ENCODE data around the gene UBR2.

The UBR2 gene

DNA sequence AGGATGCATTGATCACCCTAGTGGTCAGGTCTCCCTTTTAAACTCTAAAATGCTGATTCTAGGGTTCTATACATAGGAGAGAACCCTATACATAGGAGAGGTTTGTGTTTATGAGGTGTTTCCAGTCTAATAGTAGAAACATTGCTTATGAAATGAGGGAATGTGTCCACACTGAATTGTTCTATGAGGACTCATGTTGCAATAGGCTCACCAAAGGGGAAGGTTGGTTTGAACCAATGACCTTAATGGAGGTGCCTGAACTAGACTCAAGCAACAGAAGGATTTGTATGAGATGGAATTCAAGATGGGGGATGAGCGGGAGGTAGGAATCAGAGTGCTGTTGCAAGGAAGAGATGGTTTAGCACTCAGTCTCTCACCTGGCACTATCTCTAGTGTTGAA lies 33.5 kb upstream of the UBR2 start:
- Histone ChIP-seq H3K9me3 (ENCODE audit: control insufficient read depth, low read length) (no peaks in the 10 kb centered on the region), H3K4me3 (ENCODE audit: insufficient read depth, low read depth, low read length, poor library complexity, severe bottlenecking) (no peak overlapping the region), H3K36me3 (ENCODE audit: control insufficient read depth, insufficient read depth, low read length) (no peaks in the 10 kb centered on the region), H3K4me1 (ENCODE audit: control insufficient read depth, insufficient read depth, low read length, poor library complexity, severe bottlenecking) (no peaks in the 10 kb centered on the region), H3K27me3 (replicated peaks; ENCODE audit: control insufficient read depth, insufficient read depth, low read length, poor library complexity, severe bottlenecking) (no peaks in the 10 kb centered on the region), H3K27ac (ENCODE audit: insufficient read depth, low read length, poor library complexity, severe bottlenecking) (no peak overlapping the region)
- no peak for DNase-seq

GRCh38 chr6:42530751-42531150 lies 33.1 kb upstream of the UBR2 start:
- Histone ChIP-seq H3K27ac (ENCODE audit: insufficient read depth, low read length, poor library complexity, severe bottlenecking) (no peak overlapping the region), H3K4me3 (ENCODE audit: insufficient read depth, low read depth, low read length, poor library complexity, severe bottlenecking) (no peak overlapping the region), H3K4me1 (ENCODE audit: control insufficient read depth, insufficient read depth, low read length, poor library complexity, severe bottlenecking) (no peaks in the 10 kb centered on the region), H3K36me3 (ENCODE audit: control insufficient read depth, insufficient read depth, low read length) (no peaks in the 10 kb centered on the region), H3K27me3 (replicated peaks; ENCODE audit: control insufficient read depth, insufficient read depth, low read length, poor library complexity, severe bottlenecking) (no peaks in the 10 kb centered on the region), H3K9me3 (ENCODE audit: control insufficient read depth, low read length) (no peaks in the 10 kb centered on the region)
- no peak for DNase-seq

- H3K9me3 ChIP-seq (ENCODE audit: control insufficient read depth, low read length) = no peaks in the 10 kb centered on the region
- no peaks in the 10 kb centered on the region for H3K36me3 ChIP-seq (ENCODE audit: control insufficient read depth, insufficient read depth, low read length)
- H3K27ac ChIP-seq (ENCODE audit: insufficient read depth, low read length, poor library complexity, severe bottlenecking) = no peak overlapping the region
- H3K27me3 ChIP-seq (replicated peaks; ENCODE audit: control insufficient read depth, insufficient read depth, low read length, poor library complexity, severe bottlenecking) = no peaks in the 10 kb centered on the region
- H3K4me1 ChIP-seq (ENCODE audit: control insufficient read depth, insufficient read depth, low read length, poor library complexity, severe bottlenecking) = no peaks in the 10 kb centered on the region
- DNase-seq = no peak
- H3K4me3 ChIP-seq (ENCODE audit: insufficient read depth, low read depth, low read length, poor library complexity, severe bottlenecking) = no peak overlapping the region
Measured at GRCh38 chr6:42532038-42532669, 31.7 kb upstream of the UBR2 start.

GRCh38 chr6:42533794-42534193 lies 30.0 kb upstream of the UBR2 start:
- Histone ChIP-seq H3K27ac (ENCODE audit: insufficient read depth, low read length, poor library complexity, severe bottlenecking) (no peak overlapping the region), H3K9me3 (ENCODE audit: control insufficient read depth, low read length) (no peaks in the 10 kb centered on the region), H3K36me3 (ENCODE audit: control insufficient read depth, insufficient read depth, low read length) (no peaks in the 10 kb centered on the region), H3K27me3 (replicated peaks; ENCODE audit: control insufficient read depth, insufficient read depth, low read length, poor library complexity, severe bottlenecking) (no peaks in the 10 kb centered on the region), H3K4me1 (ENCODE audit: control insufficient read depth, insufficient read depth, low read length, poor library complexity, severe bottlenecking) (no peaks in the 10 kb centered on the region), H3K4me3 (ENCODE audit: insufficient read depth, low read depth, low read length, poor library complexity, severe bottlenecking) (no peak overlapping the region)
- DNase-seq = no peak

- Histone ChIP-seq H3K9me3 (ENCODE audit: control insufficient read depth, low read length) (no peaks in the 10 kb centered on the region), H3K27ac (ENCODE audit: insufficient read depth, low read length, poor library complexity, severe bottlenecking) (no peak overlapping the region), H3K36me3 (ENCODE audit: control insufficient read depth, insufficient read depth, low read length) (no peaks in the 10 kb centered on the region), H3K4me1 (ENCODE audit: control insufficient read depth, insufficient read depth, low read length, poor library complexity, severe bottlenecking) (no peaks in the 10 kb centered on the region), H3K27me3 (replicated peaks; ENCODE audit: control insufficient read depth, insufficient read depth, low read length, poor library complexity, severe bottlenecking) (no peaks in the 10 kb centered on the region), H3K4me3 (ENCODE audit: insufficient read depth, low read depth, low read length, poor library complexity, severe bottlenecking) (no peak overlapping the region)
- no peak for DNase-seq
Measured at GRCh38 chr6:42537536-42537935, 26.3 kb upstream of the UBR2 start.

DNA sequence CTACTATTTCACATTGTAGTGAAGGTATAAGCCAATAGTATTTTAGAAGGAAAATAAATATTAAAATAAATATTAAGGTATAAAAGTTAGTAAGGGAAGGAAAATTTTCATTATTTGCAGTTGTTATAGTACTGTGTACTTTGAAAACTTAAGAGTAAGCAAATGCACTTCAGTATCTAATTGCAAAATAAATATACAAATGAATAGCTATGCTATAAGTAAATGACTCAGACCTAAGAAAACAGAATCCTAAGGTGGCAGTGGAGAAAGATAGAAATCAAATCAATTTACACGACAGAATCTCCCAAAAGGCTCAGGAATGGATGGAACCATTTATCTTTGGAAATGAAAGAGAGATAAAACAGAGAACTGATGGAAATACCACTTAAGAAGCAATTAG lies 24.7 kb upstream of the UBR2 start:
- H3K27me3 ChIP-seq (replicated peaks; ENCODE audit: control insufficient read depth, insufficient read depth, low read length, poor library complexity, severe bottlenecking) = no peaks in the 10 kb centered on the region
- H3K27ac ChIP-seq (ENCODE audit: insufficient read depth, low read length, poor library complexity, severe bottlenecking) = no peak overlapping the region
- no peaks in the 10 kb centered on the region for H3K4me1 ChIP-seq (ENCODE audit: control insufficient read depth, insufficient read depth, low read length, poor library complexity, severe bottlenecking)
- no peaks in the 10 kb centered on the region for H3K9me3 ChIP-seq (ENCODE audit: control insufficient read depth, low read length)
- H3K36me3 ChIP-seq (ENCODE audit: control insufficient read depth, insufficient read depth, low read length) = no peaks in the 10 kb centered on the region
- DNase-seq = no peak
- H3K4me3 ChIP-seq (ENCODE audit: insufficient read depth, low read depth, low read length, poor library complexity, severe bottlenecking) = no peak overlapping the region

- no peak overlapping the region for H3K27ac ChIP-seq (ENCODE audit: insufficient read depth, low read length, poor library complexity, severe bottlenecking)
- no peak for DNase-seq
- H3K9me3 ChIP-seq (ENCODE audit: control insufficient read depth, low read length) = no peaks in the 10 kb centered on the region
- H3K4me1 ChIP-seq (ENCODE audit: control insufficient read depth, insufficient read depth, low read length, poor library complexity, severe bottlenecking) = peaks cover 3% of the 10 kb centered on the region
- no peaks in the 10 kb centered on the region for H3K36me3 ChIP-seq (ENCODE audit: control insufficient read depth, insufficient read depth, low read length)
- no peaks in the 10 kb centered on the region for H3K27me3 ChIP-seq (replicated peaks; ENCODE audit: control insufficient read depth, insufficient read depth, low read length, poor library complexity, severe bottlenecking)
- H3K4me3 ChIP-seq (ENCODE audit: insufficient read depth, low read depth, low read length, poor library complexity, severe bottlenecking) = no peak overlapping the region
Measured at GRCh38 chr6:42545226-42545773, 18.5 kb upstream of the UBR2 start.

DNA sequence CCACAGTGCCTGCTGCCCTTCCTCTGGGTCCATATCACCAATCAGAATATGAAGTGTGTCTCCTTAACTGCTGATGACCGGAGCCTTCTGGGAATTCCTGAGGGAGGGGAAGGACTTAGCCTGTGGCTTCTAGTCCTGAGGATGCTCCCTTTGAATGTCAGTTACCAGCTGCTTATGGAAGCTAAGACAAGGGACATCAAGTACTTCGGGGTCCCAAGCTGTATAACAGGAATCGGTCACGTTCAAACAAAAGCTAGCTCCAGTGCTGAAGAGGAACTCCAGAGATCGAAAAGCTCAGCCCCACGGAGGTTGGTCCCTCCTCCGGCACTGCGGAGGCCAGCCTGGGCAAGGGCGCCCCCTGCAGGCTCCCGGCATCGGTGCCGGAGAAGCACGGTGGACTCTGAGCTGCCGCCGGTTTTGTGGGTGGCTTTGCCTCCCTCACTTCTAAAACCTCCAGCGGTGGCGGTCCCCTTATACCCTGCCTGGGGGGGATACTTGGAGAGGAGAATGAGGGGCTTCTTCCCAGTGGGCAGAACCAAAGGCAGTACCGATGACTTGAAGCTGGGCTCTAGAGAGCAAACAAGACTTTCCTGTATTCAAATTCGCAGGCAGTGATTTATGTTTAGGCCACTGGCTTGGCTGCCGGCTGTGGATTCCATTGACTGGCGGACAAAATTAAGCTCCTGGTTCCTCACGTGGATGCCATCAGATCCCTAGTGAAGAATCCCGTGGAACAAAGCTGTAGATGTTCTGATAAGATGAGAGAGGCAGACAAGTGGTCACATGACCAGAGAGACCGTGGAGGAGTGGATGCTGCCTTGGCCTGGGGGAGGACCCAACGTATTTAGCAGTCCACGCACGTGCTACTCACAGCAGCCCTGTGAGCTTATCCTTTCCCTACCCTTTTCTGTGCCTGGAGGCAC lies 16.2 kb upstream of the UBR2 start:
- peak; percentile 64 to 73 (median 65) for DNase-seq
- Histone ChIP-seq H3K27ac (ENCODE audit: insufficient read depth, low read length, poor library complexity, severe bottlenecking) (no peak overlapping the region), H3K36me3 (ENCODE audit: control insufficient read depth, insufficient read depth, low read length) (no peaks in the 10 kb centered on the region)

DNA sequence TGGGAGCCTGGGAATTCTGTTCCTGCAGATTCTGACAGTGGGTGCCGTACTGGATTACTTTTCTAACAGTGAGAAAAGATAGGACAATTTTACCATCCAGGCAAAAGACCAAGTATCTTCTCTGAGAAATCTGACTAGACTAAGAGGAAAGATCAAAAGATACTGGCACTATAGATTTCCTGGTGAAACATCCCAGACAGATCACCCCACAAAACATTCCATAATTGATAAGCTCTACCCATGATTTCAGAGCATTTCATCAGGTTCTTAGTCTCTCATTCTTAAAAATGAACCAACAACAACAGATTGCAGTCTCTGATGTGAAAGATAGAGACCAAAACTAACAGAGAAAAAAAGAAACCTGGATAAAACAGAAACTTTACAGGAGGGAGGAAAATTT lies 13.6 kb upstream of the UBR2 start:
- no peaks in the 10 kb centered on the region for H3K36me3 ChIP-seq (ENCODE audit: control insufficient read depth, insufficient read depth, low read length)
- no peak for DNase-seq
- H3K27ac ChIP-seq (ENCODE audit: insufficient read depth, low read length, poor library complexity, severe bottlenecking) = no peak overlapping the region
- H3K27me3 ChIP-seq (replicated peaks; ENCODE audit: control insufficient read depth, insufficient read depth, low read length, poor library complexity, severe bottlenecking) = no peaks in the 10 kb centered on the region
- H3K4me1 ChIP-seq (ENCODE audit: control insufficient read depth, insufficient read depth, low read length, poor library complexity, severe bottlenecking) = peaks cover 3% of the 10 kb centered on the region
- H3K4me3 ChIP-seq (ENCODE audit: insufficient read depth, low read depth, low read length, poor library complexity, severe bottlenecking) = no peak overlapping the region
- H3K9me3 ChIP-seq (ENCODE audit: control insufficient read depth, low read length) = no peaks in the 10 kb centered on the region

More for the DNA sequence above, 16.2 kb upstream of the UBR2 start:
- Histone ChIP-seq H3K27me3 (replicated peaks; ENCODE audit: control insufficient read depth, insufficient read depth, low read length, poor library complexity, severe bottlenecking) (no peaks in the 10 kb centered on the region), H3K4me3 (ENCODE audit: insufficient read depth, low read depth, low read length, poor library complexity, severe bottlenecking) (no peak overlapping the region), H3K9me3 (ENCODE audit: control insufficient read depth, low read length) (no peaks in the 10 kb centered on the region), H3K4me1 (ENCODE audit: control insufficient read depth, insufficient read depth, low read length, poor library complexity, severe bottlenecking) (peaks cover 3% of the 10 kb centered on the region)

DNA sequence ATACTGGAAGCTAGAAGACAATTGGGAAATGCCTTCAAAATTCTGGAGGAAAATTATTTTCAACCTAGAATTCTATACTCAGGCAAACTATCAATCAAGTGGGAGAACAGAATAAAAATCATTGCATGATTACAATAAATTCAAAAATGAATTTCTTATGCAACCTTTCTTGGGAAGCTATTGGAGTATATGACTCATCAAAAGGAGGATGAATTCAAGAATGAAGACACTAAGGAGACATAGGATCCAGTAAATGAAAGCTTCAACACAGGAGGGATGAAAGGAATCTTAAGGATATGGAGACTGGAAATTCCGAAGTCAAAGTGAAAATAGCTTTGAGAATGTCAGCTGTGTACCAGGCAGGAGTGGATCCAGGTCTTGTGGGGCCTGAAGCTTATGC lies 12.6 kb upstream of the UBR2 start:
- no peak overlapping the region for H3K4me3 ChIP-seq (ENCODE audit: insufficient read depth, low read depth, low read length, poor library complexity, severe bottlenecking)
- H3K27me3 ChIP-seq (replicated peaks; ENCODE audit: control insufficient read depth, insufficient read depth, low read length, poor library complexity, severe bottlenecking) = no peaks in the 10 kb centered on the region
- no peak overlapping the region for H3K27ac ChIP-seq (ENCODE audit: insufficient read depth, low read length, poor library complexity, severe bottlenecking)
- DNase-seq = no peak
- H3K36me3 ChIP-seq (ENCODE audit: control insufficient read depth, insufficient read depth, low read length) = no peaks in the 10 kb centered on the region
- H3K9me3 ChIP-seq (ENCODE audit: control insufficient read depth, low read length) = no peaks in the 10 kb centered on the region
- peaks cover 3% of the 10 kb centered on the region for H3K4me1 ChIP-seq (ENCODE audit: control insufficient read depth, insufficient read depth, low read length, poor library complexity, severe bottlenecking)
